Esophagus squamous epithelium (tissue), 5 donors: ENCODE results near the gene SIN3A. TPM values are rescaled to one million over a fixed set of nuclear protein-coding genes. Genes with fewer than 3 reads are reported as not detected.

Experiments used
- DNase-seq: peaks from one replicate; lab custom pipeline; 2025; lab: John Stamatoyannopoulos, UW
- H3K27ac ChIP-seq, 4 donors: fragments of 200-600 bp; sonication (generic); one replicate each; pipeline ENCODE4 v1.5.1; 2016 to 2019; ENCODE audit warnings: mild to moderate bottlenecking in 1 of 4
- H3K27me3 ChIP-seq, 4 donors: fragments of 200-600 bp; sonication (generic); 1 replicate in 3 of 4; 2 replicates in 1 of 4; pipeline versions ENCODE4 v1.5.1 to v1.6.0; 2017 to 2021; ENCODE audit warnings: antibody characterized with exemption in 1 of 4
- H3K36me3 ChIP-seq, 3 donors: fragments of 200-600 bp; sonication (generic); one replicate each; pipeline ENCODE4 v1.5.1; 2016 to 2019
- H3K4me1 ChIP-seq, 3 donors: fragments of 200-600 bp; sonication (generic); one replicate each; pipeline ENCODE4 v1.5.1; 2017 to 2019
- H3K4me3 ChIP-seq, 4 donors: fragments of 200-600 bp; sonication (generic); 1 replicate in 3 of 4; 2 replicates in 1 of 4; pipeline ENCODE4 v1.5.1; 2016 to 2019; ENCODE audit warnings: mild to moderate bottlenecking in 2 of 4, moderate library complexity in 1 of 4
- H3K9me3 ChIP-seq, 3 donors: fragments of 200-600 bp; sonication (generic); one replicate each; pipeline ENCODE4 v1.5.1; 2016 to 2019
- POLR2A ChIP-seq, 4 donors: fragments of 450-650 bp; IDR thresholded peaks; one replicate each; pipeline ENCODE4 v1.6.1; 2017; ENCODE audit warnings: antibody characterized with exemption in 4 of 4, mild to moderate bottlenecking in 4 of 4, moderate library complexity in 3 of 4
- WGBS, 2 donors: methylation state at CpG; one replicate each; pipeline ENCODE4 v1.1.5; 2018; 5-methylcytosine and 5-hydroxymethylcytosine counted together
- intact Hi-C: fragments of 100-400 bp; cut with DNase I; formaldehyde crosslinking; loops from one replicate; pipeline ENCODE4 v1.15.0; 2022
- total RNA-seq, 4 donors: library from RNA; depleted of rRNA; stranded (reverse); fragments of >200 nt; gene quantifications; one replicate each; pipeline ENCODE4 v1.1.0, GENCODE V29; 2016
- TF ChIP-seq, protein P1 (sequence below), 6 experiments: fragments of 450-650 bp in 4 of 6; fragments of 200-600 bp in 2 of 6; sonication (generic) in 2 of 6; IDR thresholded peaks; one replicate each; pipeline ENCODE4 v1.5.1; 2016 to 2019; ENCODE audit warnings: antibody characterized with exemption in 6 of 6, mild to moderate bottlenecking in 4 of 6, moderate library complexity in 4 of 6
- donor health status: DM: yes; HTN: yes; CAD: no.

SIN3A gene
- total RNA-seq, 4 donors from 2014 or later, result 22.3 to 49.8 (median 26.0) TPM

- H3K27ac ChIP-seq, result no peak overlapping the region
- no peak overlapping the region for H3K4me3 ChIP-seq
- intact Hi-C loops, result no loop called here
- DNase-seq, result no peak
- peaks cover 0 to 44% (median 0%) of the 10 kb centered on the region in 3 donors for H3K36me3 ChIP-seq
- no peak for TF ChIP-seq POLR2A (IDR thresholded peaks at IDR 0.05)
- TF ChIP-seq, protein P1, sequence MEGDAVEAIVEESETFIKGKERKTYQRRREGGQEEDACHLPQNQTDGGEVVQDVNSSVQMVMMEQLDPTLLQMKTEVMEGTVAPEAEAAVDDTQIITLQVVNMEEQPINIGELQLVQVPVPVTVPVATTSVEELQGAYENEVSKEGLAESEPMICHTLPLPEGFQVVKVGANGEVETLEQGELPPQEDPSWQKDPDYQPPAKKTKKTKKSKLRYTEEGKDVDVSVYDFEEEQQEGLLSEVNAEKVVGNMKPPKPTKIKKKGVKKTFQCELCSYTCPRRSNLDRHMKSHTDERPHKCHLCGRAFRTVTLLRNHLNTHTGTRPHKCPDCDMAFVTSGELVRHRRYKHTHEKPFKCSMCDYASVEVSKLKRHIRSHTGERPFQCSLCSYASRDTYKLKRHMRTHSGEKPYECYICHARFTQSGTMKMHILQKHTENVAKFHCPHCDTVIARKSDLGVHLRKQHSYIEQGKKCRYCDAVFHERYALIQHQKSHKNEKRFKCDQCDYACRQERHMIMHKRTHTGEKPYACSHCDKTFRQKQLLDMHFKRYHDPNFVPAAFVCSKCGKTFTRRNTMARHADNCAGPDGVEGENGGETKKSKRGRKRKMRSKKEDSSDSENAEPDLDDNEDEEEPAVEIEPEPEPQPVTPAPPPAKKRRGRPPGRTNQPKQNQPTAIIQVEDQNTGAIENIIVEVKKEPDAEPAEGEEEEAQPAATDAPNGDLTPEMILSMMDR (IDR thresholded peaks at IDR 0.05), result no peak
- no peaks in the 10 kb centered on the region for H3K27me3 ChIP-seq
- no peaks in the 10 kb centered on the region for H3K9me3 ChIP-seq
- 79 to 80% methylated on average over 4 of the region's 4 CpGs for WGBS, 2 donors
- H3K4me1 ChIP-seq, result peaks cover 4 to 44% (median 7%) of the 10 kb centered on the region in 3 donors
Observed at GRCh38 chr15:75437721-75438120, 13.8 kb downstream of the SIN3A start.

DNA sequence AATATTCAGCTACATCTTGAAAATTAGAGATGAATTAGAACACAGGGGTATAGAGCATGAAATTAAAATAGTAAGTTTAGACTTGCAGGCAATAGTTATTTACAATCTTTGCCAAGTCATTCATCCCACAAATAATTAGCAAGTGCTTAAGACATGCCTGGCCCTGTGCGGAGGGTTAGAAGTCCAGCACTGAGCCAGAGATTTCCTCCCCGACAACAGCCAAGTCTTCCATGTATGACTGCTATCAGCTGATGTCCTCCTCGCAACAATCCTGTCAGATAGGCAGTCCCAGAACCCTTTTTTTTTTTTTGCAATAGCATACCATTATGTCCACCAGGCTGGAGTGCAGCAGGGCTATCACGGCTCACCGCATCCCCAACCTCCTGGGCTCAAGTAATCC is 14.6 kb downstream of the SIN3A start:
- 44 to 54% methylated on average over 5 of the region's 5 CpGs for WGBS, 2 donors
- peaks cover 0 to 37% (median 0%) of the 10 kb centered on the region in 3 donors for H3K36me3 ChIP-seq
- no peaks in the 10 kb centered on the region for H3K9me3 ChIP-seq
- TF ChIP-seq POLR2A (IDR thresholded peaks at IDR 0.05), result no peak
- no peak overlapping the region for H3K4me3 ChIP-seq
- intact Hi-C loops, result no loop called here
- H3K27me3 ChIP-seq, result no peaks in the 10 kb centered on the region
- no peak for DNase-seq
- H3K4me1 ChIP-seq, result peaks cover 4 to 45% (median 7%) of the 10 kb centered on the region in 3 donors
- H3K27ac ChIP-seq, result no peak overlapping the region

- 24 to 40% methylated on average over 1 of the region's 1 CpG for WGBS, 2 donors
- peaks cover 0 to 63% (median 12%) of the 10 kb centered on the region in 3 donors for H3K36me3 ChIP-seq
Observed at GRCh38 chr15:75431682-75432081, 19.8 kb downstream of the SIN3A start.

DNA sequence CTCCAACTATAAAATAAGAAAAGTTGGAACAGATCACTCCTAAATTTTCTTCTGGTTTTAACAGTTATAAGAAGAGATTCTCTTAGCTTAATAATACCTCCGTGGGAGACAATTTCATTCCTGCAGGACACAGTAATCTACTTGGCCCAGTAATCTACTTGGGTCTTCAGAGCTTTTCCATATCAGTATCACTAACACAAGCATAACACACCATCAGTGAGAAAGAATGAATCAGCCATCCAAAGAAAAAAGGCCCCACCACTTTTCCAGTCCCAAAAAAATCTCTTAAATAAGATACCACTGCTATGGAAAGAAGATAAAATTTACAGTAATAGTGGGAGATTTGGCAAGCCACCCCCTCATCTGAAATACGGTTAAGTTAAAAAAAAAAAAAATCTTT is 20.2 kb downstream of the SIN3A start:
- no peak for DNase-seq
- TF ChIP-seq POLR2A (IDR thresholded peaks at IDR 0.05), result no peak
- TF ChIP-seq, protein P1 (IDR thresholded peaks at IDR 0.05), result no peak
- H3K4me1 ChIP-seq, result peaks cover 0 to 28% (median 0%) of the 10 kb centered on the region in 3 donors
- peaks cover 0 to 65% (median 12%) of the 10 kb centered on the region in 3 donors for H3K36me3 ChIP-seq
- H3K27me3 ChIP-seq, result no peaks in the 10 kb centered on the region
- H3K27ac ChIP-seq, result no peak overlapping the region
- H3K9me3 ChIP-seq, result no peaks in the 10 kb centered on the region
- H3K4me3 ChIP-seq, result no peak overlapping the region
- 65 to 72% methylated on average over 2 of the region's 2 CpGs for WGBS, 2 donors
- intact Hi-C loops, result no loop called here

More at GRCh38 chr15:75431682-75432081, 19.8 kb downstream of the SIN3A start:
- TF ChIP-seq, protein P1 (IDR thresholded peaks at IDR 0.05), result no peak
- no peak for TF ChIP-seq POLR2A (IDR thresholded peaks at IDR 0.05)
- H3K4me3 ChIP-seq, result no peak overlapping the region
- H3K27ac ChIP-seq, result no peak overlapping the region
- intact Hi-C loops, result no loop called here
- H3K4me1 ChIP-seq, result peaks cover 0 to 32% (median 1%) of the 10 kb centered on the region in 3 donors
- no peaks in the 10 kb centered on the region for H3K27me3 ChIP-seq
- DNase-seq, result no peak
- no peaks in the 10 kb centered on the region for H3K9me3 ChIP-seq

GRCh38 chr15:75430259-75430658 is 21.2 kb downstream of the SIN3A start:
- intact Hi-C loops, result no loop called here
- 90 to 94% methylated on average over 7 of the region's 7 CpGs for WGBS, 2 donors

More at GRCh38 chr15:75430259-75430658, 21.2 kb downstream of the SIN3A start:
- no peaks in the 10 kb centered on the region for H3K27me3 ChIP-seq
- H3K27ac ChIP-seq, result no peak overlapping the region
- H3K9me3 ChIP-seq, result no peaks in the 10 kb centered on the region
- no peak for TF ChIP-seq POLR2A (IDR thresholded peaks at IDR 0.05)
- TF ChIP-seq, protein P1 (IDR thresholded peaks at IDR 0.05), result no peak
- H3K4me1 ChIP-seq, result peaks cover 0 to 17% (median 0%) of the 10 kb centered on the region in 3 donors
- no peak for DNase-seq
- H3K36me3 ChIP-seq, result peaks cover 0 to 59% (median 12%) of the 10 kb centered on the region in 3 donors
- no peak overlapping the region for H3K4me3 ChIP-seq
